ENCODE data around the gene C19orf12. TPM values are rescaled to one million over a fixed set of nuclear protein-coding genes. Genes with fewer than 3 reads are reported as not detected.

C19orf12 gene
- total and polyA plus RNA-seq, 2 donors: 18.1 to 27.5 TPM

DNA sequence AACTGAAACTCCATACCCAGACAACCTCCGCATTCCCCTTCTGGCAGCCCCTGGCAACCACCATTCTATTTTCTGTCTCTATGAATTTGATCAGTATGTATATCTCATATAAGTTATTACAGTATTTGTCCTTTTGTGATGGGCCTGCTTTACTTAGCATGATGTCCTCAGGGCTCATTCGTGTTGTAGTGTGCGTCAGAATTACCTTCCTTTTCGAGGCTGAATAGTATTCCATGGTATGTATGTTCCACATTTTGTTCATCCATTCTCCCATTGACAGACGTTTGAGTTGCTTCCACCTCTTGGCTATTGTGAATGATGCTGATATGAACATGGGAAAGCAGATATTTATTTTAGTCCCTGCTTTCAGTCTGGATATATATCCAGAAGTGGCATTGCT, 44.8 kb downstream of the C19orf12 start:
- Histone ChIP-seq H3K27me3 (ENCODE audit: control insufficient read depth in 2 of 2, insufficient read depth in 1 of 2, low read length in 1 of 2) (peaks cover 0 to 21% of the 10 kb centered on the region in 2 donors), H3K4me1 (ENCODE audit: control insufficient read depth in 2 of 2, insufficient read depth in 2 of 2, low read length in 2 of 2) (peaks cover 69 to 90% of the 10 kb centered on the region in 2 donors), H3K4me3 (ENCODE audit: low read length in 2 of 2) (no peak overlapping the region), H3K27ac (ENCODE audit: low read depth in 1 of 2, low read length in 1 of 2) (no peak overlapping the region), H3K9me3 (ENCODE audit: control insufficient read depth in 2 of 2, insufficient read depth in 1 of 2, low read length in 1 of 2) (no peaks in the 10 kb centered on the region), H3K36me3 (ENCODE audit: control insufficient read depth in 2 of 2, insufficient read depth in 2 of 2, low read length in 1 of 2) (peaks cover 8 to 15% of the 10 kb centered on the region in 2 donors)
- WGBS: 98% methylated on average over 5 of the region's 5 CpGs
- DNase-seq (ENCODE audit: low read depth in 6 of 9, low spot score in 9 of 9): no peak

DNA sequence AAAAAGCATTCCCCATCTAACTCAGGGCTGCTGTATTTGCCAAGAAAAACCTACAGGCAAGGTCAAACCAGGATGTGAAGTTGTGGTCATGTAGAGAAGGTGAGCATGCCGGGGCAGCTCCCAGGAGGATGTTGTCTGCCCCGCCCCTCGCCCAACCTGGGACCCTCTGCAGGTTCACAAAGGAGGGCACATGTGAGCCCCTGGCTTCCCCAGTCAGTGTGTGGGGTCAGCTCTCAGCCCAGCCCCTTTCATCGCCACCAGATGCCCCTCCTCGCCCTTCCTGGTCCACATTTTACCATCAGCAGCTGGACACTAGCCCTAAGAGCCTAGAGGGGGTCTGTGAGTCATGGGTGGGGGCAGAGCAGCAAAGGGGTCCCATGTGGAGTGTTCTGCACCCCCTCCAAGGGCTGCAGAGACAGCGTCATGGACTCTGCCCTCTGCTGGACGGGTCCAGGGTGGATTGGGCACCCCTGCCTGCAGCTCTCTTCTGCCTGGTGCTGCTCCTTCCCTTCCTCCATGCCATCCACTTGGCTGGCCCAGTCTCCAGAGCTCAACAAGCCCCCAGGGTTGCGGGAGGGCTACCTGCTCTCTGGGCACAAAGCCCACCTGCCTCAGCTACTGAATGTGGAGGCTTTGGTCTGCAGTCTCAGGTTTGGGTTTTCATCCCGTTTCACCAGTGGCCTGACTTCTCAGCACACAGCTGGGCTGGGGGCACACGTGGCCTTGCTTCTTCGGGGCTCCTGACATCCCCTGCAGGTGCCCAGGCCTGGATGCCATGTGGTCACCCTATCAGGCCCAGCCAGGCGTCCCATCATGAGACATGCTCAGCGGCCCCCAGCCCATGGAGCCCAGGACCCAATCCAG, 46.1 kb downstream of the C19orf12 start:
- no peak for DNase-seq (ENCODE audit: low read depth in 6 of 9, low spot score in 9 of 9)
- Histone ChIP-seq H3K9me3 (ENCODE audit: control insufficient read depth in 2 of 2, insufficient read depth in 1 of 2, low read length in 1 of 2) (no peaks in the 10 kb centered on the region), H3K27me3 (ENCODE audit: control insufficient read depth in 2 of 2, insufficient read depth in 1 of 2, low read length in 1 of 2) (peaks cover 0 to 33% of the 10 kb centered on the region in 2 donors), H3K4me1 (ENCODE audit: control insufficient read depth in 2 of 2, insufficient read depth in 2 of 2, low read length in 2 of 2) (peaks cover 62 to 77% of the 10 kb centered on the region in 2 donors), H3K27ac (ENCODE audit: low read depth in 1 of 2, low read length in 1 of 2) (peak overlapping the region in 1 of 2 donors; percentile 1), H3K36me3 (ENCODE audit: control insufficient read depth in 2 of 2, insufficient read depth in 2 of 2, low read length in 1 of 2) (peaks cover 0 to 3% of the 10 kb centered on the region in 2 donors), H3K4me3 (ENCODE audit: low read length in 2 of 2) (no peak overlapping the region)
- WGBS: 90% methylated on average over 13 of the region's 13 CpGs

DNA sequence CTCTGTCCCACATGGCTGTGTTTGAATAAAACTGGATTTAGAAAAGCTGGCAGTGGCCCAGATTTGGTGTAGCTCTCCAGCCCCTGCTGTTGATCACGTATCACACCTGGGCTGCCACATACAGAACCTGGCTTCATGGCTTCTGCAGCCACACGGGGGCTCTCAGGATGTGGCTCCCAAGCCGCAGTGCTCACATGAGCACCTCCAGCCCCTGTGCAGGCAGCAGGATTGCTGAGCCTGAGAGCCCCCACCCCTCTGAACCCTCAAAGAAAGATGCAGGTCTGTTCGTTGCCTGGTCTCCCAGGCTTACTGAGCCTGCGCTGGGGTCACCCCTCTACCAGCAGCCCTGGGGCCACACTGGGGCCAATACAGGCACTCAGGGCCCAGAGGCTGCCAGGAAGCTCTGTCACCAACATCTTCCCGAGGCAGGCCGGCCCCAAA, 47.1 kb downstream of the C19orf12 start:
- peak in 4 of 9 donors; percentile 68 to 88 (median 76) for DNase-seq (ENCODE audit: low read depth in 6 of 9, low spot score in 9 of 9)
- Histone ChIP-seq H3K27ac (ENCODE audit: low read depth in 1 of 2, low read length in 1 of 2) (peak overlapping the region; percentile 77 to 86), H3K4me1 (ENCODE audit: control insufficient read depth in 2 of 2, insufficient read depth in 2 of 2, low read length in 2 of 2) (peaks cover 53 to 70% of the 10 kb centered on the region in 2 donors), H3K27me3 (ENCODE audit: control insufficient read depth in 2 of 2, insufficient read depth in 1 of 2, low read length in 1 of 2) (peaks cover 0 to 41% of the 10 kb centered on the region in 2 donors), H3K36me3 (ENCODE audit: control insufficient read depth in 2 of 2, insufficient read depth in 2 of 2, low read length in 1 of 2) (no peaks in the 10 kb centered on the region), H3K4me3 (ENCODE audit: low read length in 2 of 2) (peak overlapping the region; percentile 62 to 73), H3K9me3 (ENCODE audit: control insufficient read depth in 2 of 2, insufficient read depth in 1 of 2, low read length in 1 of 2) (no peaks in the 10 kb centered on the region)
- WGBS: 7% methylated on average over 7 of the region's 7 CpGs

DNA sequence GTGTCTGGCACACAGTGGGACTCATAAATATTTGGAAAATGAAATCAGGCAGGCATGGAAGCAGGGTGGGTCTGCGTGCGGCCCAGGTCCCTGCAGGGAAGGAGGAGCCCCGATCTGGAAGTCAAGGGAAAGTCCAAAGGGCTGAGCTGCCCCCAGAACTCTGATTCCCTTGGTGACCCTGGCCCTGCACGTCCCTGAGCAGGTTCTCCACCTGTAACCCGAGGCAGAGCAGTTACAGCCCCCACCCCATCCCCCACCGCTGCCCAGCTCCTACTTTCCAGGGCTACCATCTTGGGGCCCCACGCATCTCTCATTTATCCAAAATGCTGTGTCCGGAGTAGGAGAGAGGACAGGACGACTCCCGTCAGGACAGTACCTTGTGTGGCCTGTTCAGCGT, 47.7 kb downstream of the C19orf12 start:
- Histone ChIP-seq H3K4me1 (ENCODE audit: control insufficient read depth in 2 of 2, insufficient read depth in 2 of 2, low read length in 2 of 2) (peaks cover 48 to 70% of the 10 kb centered on the region in 2 donors), H3K36me3 (ENCODE audit: control insufficient read depth in 2 of 2, insufficient read depth in 2 of 2, low read length in 1 of 2) (no peaks in the 10 kb centered on the region), H3K27me3 (ENCODE audit: control insufficient read depth in 2 of 2, insufficient read depth in 1 of 2, low read length in 1 of 2) (peaks cover 0 to 46% of the 10 kb centered on the region in 2 donors), H3K27ac (ENCODE audit: low read depth in 1 of 2, low read length in 1 of 2) (peak overlapping the region; percentile 77 to 86), H3K9me3 (ENCODE audit: control insufficient read depth in 2 of 2, insufficient read depth in 1 of 2, low read length in 1 of 2) (no peaks in the 10 kb centered on the region), H3K4me3 (ENCODE audit: low read length in 2 of 2) (peak overlapping the region; percentile 62 to 73)
- no peak for DNase-seq (ENCODE audit: low read depth in 6 of 9, low spot score in 9 of 9)
- WGBS: 86% methylated on average over 11 of the region's 11 CpGs

DNA sequence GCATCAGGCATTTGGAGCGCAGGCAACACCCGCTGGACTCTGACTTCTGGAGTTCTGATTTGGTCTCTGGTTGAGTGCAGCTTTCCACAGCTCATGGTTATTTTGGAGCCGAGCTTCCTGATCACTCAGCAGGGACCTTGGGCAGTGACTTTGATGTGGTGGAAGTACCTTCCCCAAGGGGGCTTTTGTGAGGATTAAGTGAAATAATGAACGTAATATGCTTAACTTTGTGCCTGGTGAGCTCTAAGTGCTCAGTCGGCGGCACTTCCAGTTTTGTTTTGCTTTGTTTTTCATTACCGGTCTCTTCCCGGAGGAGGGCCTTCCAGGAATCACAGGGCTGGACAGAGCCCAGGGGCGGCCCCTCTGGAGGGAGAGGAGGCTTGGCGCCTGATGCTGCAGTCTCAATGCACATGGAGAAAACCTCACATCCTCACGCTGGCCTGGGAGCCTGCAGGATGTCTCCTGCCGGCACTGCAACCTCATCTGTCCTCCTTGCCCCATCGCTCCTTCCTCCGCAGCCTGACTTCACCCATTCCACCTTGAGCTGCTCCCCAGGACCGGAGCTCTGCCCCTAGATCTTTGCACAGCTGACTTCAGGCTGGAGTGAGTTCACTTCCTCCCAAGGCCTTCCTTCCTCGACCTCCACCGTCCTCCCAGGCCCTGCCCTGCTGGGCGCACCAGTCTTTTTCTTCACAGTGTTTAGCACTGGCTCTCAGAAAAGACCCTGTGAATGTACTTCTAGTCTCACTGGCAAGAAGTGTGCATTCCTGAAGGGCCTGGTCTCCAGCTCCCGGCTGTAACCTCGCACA, 48.3 kb downstream of the C19orf12 start:
- Histone ChIP-seq H3K9me3 (ENCODE audit: control insufficient read depth in 2 of 2, insufficient read depth in 1 of 2, low read length in 1 of 2) (no peaks in the 10 kb centered on the region), H3K36me3 (ENCODE audit: control insufficient read depth in 2 of 2, insufficient read depth in 2 of 2, low read length in 1 of 2) (no peaks in the 10 kb centered on the region), H3K4me3 (ENCODE audit: low read length in 2 of 2) (peak overlapping the region; percentile 62 to 73), H3K4me1 (ENCODE audit: control insufficient read depth in 2 of 2, insufficient read depth in 2 of 2, low read length in 2 of 2) (peaks cover 42 to 64% of the 10 kb centered on the region in 2 donors), H3K27ac (ENCODE audit: low read depth in 1 of 2, low read length in 1 of 2) (peak overlapping the region; percentile 77 to 86), H3K27me3 (ENCODE audit: control insufficient read depth in 2 of 2, insufficient read depth in 1 of 2, low read length in 1 of 2) (peaks cover 0 to 46% of the 10 kb centered on the region in 2 donors)
- no peak for DNase-seq (ENCODE audit: low read depth in 6 of 9, low spot score in 9 of 9)
- 75% methylated on average over 20 of the region's 20 CpGs for WGBS

DNA sequence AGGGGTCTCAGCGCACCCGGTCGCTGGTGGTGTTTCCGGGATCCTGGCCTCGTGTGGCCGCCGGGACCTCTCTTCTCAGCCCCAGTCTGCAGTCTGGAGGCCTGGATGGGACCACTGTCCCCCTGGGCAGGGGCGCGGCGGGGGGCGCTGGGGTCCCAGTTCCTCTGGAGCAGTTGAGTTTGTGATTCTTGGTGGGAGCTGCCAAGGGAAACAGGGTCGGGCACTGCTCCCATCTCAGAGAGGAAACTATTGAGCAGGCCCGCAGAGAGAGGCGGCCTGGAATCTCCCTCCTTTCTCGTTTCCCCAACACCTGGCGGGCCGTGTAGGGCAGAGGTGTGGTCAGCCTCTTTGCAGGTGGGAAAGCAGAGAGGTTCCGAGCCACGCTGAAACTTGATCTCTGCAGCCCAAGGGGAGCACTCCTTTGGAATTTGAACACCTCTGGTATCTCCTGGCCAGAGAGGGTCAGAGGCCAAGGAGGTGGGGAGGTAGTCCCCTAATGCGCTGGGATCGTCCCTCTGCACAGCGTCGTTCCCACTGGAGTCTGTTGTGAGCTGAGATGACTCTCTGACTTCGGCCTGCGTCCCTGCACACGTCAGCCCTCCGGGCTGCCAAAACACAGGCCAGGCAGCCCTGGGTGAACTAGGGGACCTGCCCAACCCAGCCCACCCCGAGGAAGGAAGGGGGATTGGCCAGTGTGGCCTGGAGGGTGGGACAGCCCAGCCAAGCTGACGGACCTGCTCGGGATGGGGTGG, 49.1 kb downstream of the C19orf12 start:
- H3K4me1 ChIP-seq (ENCODE audit: control insufficient read depth in 2 of 2, insufficient read depth in 2 of 2, low read length in 2 of 2): peaks cover 36 to 61% of the 10 kb centered on the region in 2 donors
- H3K9me3 ChIP-seq (ENCODE audit: control insufficient read depth in 2 of 2, insufficient read depth in 1 of 2, low read length in 1 of 2): no peaks in the 10 kb centered on the region
- peak overlapping the region; percentile 62 to 73 for H3K4me3 ChIP-seq (ENCODE audit: low read length in 2 of 2)
- H3K27ac ChIP-seq (ENCODE audit: low read depth in 1 of 2, low read length in 1 of 2): peak overlapping the region; percentile 77 to 86
- H3K36me3 ChIP-seq (ENCODE audit: control insufficient read depth in 2 of 2, insufficient read depth in 2 of 2, low read length in 1 of 2): no peaks in the 10 kb centered on the region
- no peak for DNase-seq (ENCODE audit: low read depth in 6 of 9, low spot score in 9 of 9)
- 34% methylated on average over 30 of the region's 30 CpGs for WGBS
- peaks cover 0 to 46% of the 10 kb centered on the region in 2 donors for H3K27me3 ChIP-seq (ENCODE audit: control insufficient read depth in 2 of 2, insufficient read depth in 1 of 2, low read length in 1 of 2)

DNA sequence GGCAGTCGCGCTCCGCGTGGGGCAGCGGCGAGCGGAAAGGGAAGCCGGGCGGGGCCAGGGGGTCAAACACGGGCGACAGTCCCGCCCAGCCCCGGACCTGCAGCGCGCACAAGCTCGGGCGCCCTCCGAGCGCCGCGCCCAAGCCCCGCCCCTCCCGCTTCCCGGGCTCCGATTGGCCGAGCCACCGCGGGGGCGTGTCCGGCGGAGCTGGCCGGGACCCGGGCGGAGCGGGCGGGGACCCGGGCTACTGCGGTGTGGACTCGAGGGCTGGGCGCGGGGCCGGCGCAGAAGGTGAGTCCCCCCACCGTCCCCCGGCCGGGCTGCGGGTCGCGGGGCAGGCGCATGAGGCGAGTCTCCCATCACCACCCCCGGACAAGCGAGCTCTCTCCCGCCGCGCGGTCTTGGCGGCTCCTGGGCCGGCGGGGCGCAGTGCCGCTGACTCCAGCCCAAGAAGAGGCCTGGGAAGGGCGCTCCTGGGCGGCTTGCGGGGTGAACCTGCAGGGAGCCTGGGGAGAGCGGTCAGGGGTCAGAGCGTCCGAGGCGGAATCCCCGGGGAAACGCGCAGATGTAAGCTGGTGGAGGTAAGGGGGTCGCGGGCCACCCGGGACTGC, 49.7 kb downstream of the C19orf12 start, which contains the start of gene PLEKHF1:
Gene PLEKHF1 (plus strand): TSS at position 247 of the 611 bp plus-strand sequence. CDS start 8,379 bp downstream, outside the sequence.
- Histone ChIP-seq H3K4me1 (ENCODE audit: control insufficient read depth in 2 of 2, insufficient read depth in 2 of 2, low read length in 2 of 2) (peaks cover 38 to 55% of the 10 kb centered on the region in 2 donors), H3K4me3 (ENCODE audit: low read length in 2 of 2) (peak within 1 kb of the TSS; percentile 62 to 73), H3K27ac (ENCODE audit: low read depth in 1 of 2, low read length in 1 of 2) (peak within 1 kb of the TSS; percentile 77 to 86), H3K36me3 (ENCODE audit: control insufficient read depth in 2 of 2, insufficient read depth in 2 of 2, low read length in 1 of 2) (no peaks in the 10 kb centered on the region), H3K27me3 (ENCODE audit: control insufficient read depth in 2 of 2, insufficient read depth in 1 of 2, low read length in 1 of 2) (peaks cover 0 to 46% of the 10 kb centered on the region in 2 donors), H3K9me3 (ENCODE audit: control insufficient read depth in 2 of 2, insufficient read depth in 1 of 2, low read length in 1 of 2) (no peaks in the 10 kb centered on the region)
- peak in 4 of 9 donors; percentile 58 to 83 (median 78) for DNase-seq (ENCODE audit: low read depth in 6 of 9, low spot score in 9 of 9)
- WGBS: 1% methylated on average over 75 of the region's 75 CpGs

DNA sequence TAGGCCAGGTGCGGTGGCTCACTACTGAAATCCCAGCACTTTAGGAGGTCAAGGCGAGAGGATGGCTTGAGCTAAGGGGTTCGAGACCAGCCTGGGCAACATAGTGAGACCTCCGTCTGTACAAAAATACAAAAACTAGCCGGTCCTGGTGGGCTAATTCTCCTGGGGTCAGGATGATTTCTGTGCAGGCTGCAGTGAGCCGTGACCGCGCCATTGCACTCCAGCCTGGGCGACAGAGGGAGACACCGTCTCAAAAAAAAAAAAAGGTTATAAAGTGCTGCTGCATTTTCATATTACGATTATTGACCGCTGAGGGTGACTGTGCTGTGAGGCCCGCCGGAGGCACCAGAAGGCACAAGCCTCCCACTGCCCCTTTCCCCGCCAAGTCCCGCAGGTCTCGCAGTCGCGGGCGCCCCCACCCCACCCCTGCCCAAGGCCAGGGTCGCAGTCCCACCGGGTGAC, 50.3 kb downstream of the C19orf12 start:
- Histone ChIP-seq H3K27ac (ENCODE audit: low read depth in 1 of 2, low read length in 1 of 2) (peak overlapping the region in 1 of 2 donors; percentile 64), H3K36me3 (ENCODE audit: control insufficient read depth in 2 of 2, insufficient read depth in 2 of 2, low read length in 1 of 2) (no peaks in the 10 kb centered on the region), H3K4me3 (ENCODE audit: low read length in 2 of 2) (peak overlapping the region; percentile 26 to 73), H3K9me3 (ENCODE audit: control insufficient read depth in 2 of 2, insufficient read depth in 1 of 2, low read length in 1 of 2) (no peaks in the 10 kb centered on the region), H3K27me3 (ENCODE audit: control insufficient read depth in 2 of 2, insufficient read depth in 1 of 2, low read length in 1 of 2) (peaks cover 0 to 46% of the 10 kb centered on the region in 2 donors), H3K4me1 (ENCODE audit: control insufficient read depth in 2 of 2, insufficient read depth in 2 of 2, low read length in 2 of 2) (peaks cover 38 to 59% of the 10 kb centered on the region in 2 donors)
- DNase-seq (ENCODE audit: low read depth in 6 of 9, low spot score in 9 of 9): no peak
- WGBS: 30% methylated on average over 22 of the region's 22 CpGs

All from thymus (tissue), 11 donors.